ENCODE measurements around the gene DAG1.

DAG1 gene

GRCh38 chr3:49469936-49470713 lies at the start of gene DAG1:
Gene DAG1, plus strand, starts transcription at chr3:49470267. Its CDS starts 40,268 bp downstream, at chr3:49510535.
- no peak for FAIRE-seq

GRCh38 chr3:49421890-49422378 lies 48.1 kb upstream of the DAG1 start:
- no peak for FAIRE-seq

- FAIRE-seq: no peak
Observed at GRCh38 chr3:49422379-49423248, 47.5 kb upstream of the DAG1 start, which contains the start of gene AMT. Gene AMT, minus strand, starts transcription at chr3:49422473. Its CDS starts 23 bp downstream, at chr3:49422450.

GRCh38 chr3:49424816-49425215 lies 45.3 kb upstream of the DAG1 start:
- no peak for FAIRE-seq

- no peak for FAIRE-seq
Observed at GRCh38 chr3:49427586-49427985, 42.5 kb upstream of the DAG1 start.

GRCh38 chr3:49428752-49429080 lies 41.4 kb upstream of the DAG1 start:
- FAIRE-seq: no peak

GRCh38 chr3:49434731-49435130 lies 35.3 kb upstream of the DAG1 start:
- FAIRE-seq: no peak

- no peak for FAIRE-seq
Observed at GRCh38 chr3:49445391-49445790, 24.7 kb upstream of the DAG1 start.

GRCh38 chr3:49453621-49454020 lies 16.4 kb upstream of the DAG1 start:
- no peak for FAIRE-seq

GRCh38 chr3:49454458-49454857 lies 15.6 kb upstream of the DAG1 start:
- FAIRE-seq: no peak

- FAIRE-seq: no peak
Observed at GRCh38 chr3:49454898-49455681, 15.0 kb upstream of the DAG1 start.

- FAIRE-seq: no peak
Observed at GRCh38 chr3:49456466-49456865, 13.6 kb upstream of the DAG1 start.

- no peak for FAIRE-seq
Observed at GRCh38 chr3:49460188-49460890, 9.7 kb upstream of the DAG1 start.

- FAIRE-seq: no peak
Observed at GRCh38 chr3:49460956-49461355, 9.1 kb upstream of the DAG1 start.

GRCh38 chr3:49461443-49462171 lies 8.5 kb upstream of the DAG1 start:
- no peak for FAIRE-seq

GRCh38 chr3:49462222-49462621 lies 7.8 kb upstream of the DAG1 start:
- no peak for FAIRE-seq

GRCh38 chr3:49465270-49466034 lies 4.6 kb upstream of the DAG1 start:
- no peak for FAIRE-seq

GRCh38 chr3:49466085-49466484 lies 4.0 kb upstream of the DAG1 start:
- FAIRE-seq: no peak

GRCh38 chr3:49469037-49469935 lies 781 bp upstream of the DAG1 start:
- FAIRE-seq: no peak
